HFF-Myc (cell line): ENCODE measurements around the gene CELA2B.
"Not testable (repeated sequence)": the region's sequence is repeated elsewhere in the genome, so short reads cannot be mapped to it uniquely, and the experiment has no call there.

ENCODE experiments used
- DNase-seq: peaks from one replicate; pipeline ENCODE4 v3.0.0-alpha.2; 2011; ENCODE audit warnings: low read depth; ENCODE audit errors: extremely low read depth
- H3K4me3 ChIP-seq: replicated peaks from 2 replicates; pipeline ENCODE4 v1.5.1; 2011; ENCODE audit warnings: low read depth, mild to moderate bottlenecking, control low read depth, low read length
- TF ChIP-seq, protein P1 (sequence below): IDR thresholded peaks from 2 replicates; pipeline ENCODE4 v1.5.1; 2012; ENCODE audit warnings: mild to moderate bottlenecking, low read depth, low read length, control low read depth; ENCODE audit errors: missing control alignments

The CELA2B gene

DNA sequence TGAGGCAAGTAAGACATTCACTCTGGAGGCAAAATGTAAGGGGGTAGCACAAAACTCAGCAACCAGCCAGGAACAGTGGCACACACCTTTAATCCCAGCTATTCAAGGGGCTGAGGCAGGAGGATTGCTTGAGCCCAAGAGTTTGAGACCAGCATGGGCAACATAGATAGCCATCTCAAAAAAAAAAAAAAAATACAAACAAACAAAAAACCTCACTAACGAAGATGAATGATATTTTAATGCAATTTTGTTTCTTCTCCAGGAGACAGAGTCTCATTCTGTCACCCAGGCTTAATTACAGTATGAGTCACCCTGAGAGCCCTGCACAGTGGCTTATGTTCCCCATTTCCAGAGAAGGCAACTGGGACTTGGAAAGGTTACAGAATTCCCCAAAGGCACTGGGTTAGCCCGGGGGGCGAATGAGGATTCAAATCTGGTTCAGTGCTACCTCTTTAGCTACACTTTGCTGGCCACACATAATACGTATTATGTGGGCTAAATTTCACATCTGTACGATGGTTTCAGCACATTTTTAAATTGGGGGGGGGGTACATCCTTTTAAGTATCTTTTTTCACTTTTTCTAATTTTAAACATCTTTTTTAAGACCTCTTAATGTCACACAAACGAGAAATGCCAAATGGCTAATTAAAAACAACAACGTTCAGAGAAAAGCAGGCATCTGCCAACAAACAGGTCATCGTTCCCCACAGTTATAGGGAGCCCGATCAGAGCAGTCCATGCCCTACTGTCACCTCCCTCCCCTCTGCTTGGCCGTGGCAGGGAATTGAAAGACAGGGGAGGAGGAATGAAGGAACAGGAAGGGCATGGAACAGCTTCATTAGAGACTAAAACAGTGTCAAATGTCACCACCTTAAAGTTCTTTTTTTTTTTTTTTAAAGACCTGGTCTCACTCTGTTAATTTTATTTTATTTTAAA lies 15.9 kb upstream of the CELA2B start:
- DNase-seq = peak; percentile 11

DNA sequence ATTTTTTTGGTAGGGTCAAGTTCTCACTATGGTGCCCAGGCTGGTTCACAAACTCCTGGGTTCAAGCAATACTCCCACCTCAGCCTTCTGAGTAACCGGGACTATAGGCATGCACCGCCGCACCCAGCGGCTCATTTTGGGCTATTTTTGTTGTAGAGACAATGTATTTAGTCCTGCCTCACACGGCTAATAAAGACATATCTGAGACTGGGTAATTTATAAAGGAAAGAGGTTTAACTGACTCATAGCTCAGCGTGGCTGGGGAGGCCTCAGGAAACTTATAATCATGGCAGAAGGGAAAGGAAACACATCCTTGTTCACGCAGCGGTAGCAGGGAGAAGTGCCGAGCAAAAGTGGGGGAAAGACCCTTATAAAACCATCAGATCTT lies 15.2 kb upstream of the CELA2B start:
- TF ChIP-seq, protein P1, sequence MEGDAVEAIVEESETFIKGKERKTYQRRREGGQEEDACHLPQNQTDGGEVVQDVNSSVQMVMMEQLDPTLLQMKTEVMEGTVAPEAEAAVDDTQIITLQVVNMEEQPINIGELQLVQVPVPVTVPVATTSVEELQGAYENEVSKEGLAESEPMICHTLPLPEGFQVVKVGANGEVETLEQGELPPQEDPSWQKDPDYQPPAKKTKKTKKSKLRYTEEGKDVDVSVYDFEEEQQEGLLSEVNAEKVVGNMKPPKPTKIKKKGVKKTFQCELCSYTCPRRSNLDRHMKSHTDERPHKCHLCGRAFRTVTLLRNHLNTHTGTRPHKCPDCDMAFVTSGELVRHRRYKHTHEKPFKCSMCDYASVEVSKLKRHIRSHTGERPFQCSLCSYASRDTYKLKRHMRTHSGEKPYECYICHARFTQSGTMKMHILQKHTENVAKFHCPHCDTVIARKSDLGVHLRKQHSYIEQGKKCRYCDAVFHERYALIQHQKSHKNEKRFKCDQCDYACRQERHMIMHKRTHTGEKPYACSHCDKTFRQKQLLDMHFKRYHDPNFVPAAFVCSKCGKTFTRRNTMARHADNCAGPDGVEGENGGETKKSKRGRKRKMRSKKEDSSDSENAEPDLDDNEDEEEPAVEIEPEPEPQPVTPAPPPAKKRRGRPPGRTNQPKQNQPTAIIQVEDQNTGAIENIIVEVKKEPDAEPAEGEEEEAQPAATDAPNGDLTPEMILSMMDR = no peak
- H3K4me3 ChIP-seq = no peak overlapping the region
- no peak for DNase-seq

More for the DNA sequence above, 15.9 kb upstream of the CELA2B start:
- no peak overlapping the region for H3K4me3 ChIP-seq
- TF ChIP-seq, protein P1 = no peak

DNA sequence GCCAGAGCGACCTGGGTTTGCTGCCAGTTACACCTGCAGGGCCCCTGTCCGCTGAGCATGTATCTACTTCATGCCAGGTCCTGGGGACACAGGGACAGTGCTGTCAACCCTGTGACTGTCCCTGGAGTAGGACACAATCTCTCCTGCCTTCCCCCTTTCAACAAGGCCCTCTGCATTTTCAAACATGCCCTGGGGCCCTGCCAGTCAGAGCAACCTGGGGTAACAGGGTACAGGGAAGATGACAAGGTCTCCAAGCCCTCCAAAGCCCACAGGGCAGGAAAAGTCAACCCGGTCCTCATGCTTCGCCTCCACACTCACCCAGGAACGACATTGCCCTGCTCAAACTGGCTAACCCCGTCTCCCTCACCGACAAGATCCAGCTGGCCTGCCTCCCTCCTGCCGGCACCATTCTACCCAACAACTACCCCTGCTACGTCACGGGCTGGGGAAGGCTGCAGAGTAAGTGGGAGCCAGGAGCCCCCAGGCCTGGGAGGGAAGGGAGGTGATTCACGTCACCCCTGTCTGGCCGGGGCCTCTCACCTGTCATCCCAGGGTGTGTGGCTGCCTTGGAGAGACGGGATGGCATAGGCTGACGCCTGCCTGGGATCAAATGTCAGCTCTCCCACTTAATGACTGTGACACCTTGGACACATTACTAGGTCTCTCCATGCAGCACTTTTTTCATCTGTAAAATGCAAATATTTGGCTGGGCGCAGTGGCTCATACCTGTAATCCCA lies 12.7 kb upstream of the CELA2B start:
- not testable (repeated sequence) for DNase-seq, H3K4me3 ChIP-seq

DNA sequence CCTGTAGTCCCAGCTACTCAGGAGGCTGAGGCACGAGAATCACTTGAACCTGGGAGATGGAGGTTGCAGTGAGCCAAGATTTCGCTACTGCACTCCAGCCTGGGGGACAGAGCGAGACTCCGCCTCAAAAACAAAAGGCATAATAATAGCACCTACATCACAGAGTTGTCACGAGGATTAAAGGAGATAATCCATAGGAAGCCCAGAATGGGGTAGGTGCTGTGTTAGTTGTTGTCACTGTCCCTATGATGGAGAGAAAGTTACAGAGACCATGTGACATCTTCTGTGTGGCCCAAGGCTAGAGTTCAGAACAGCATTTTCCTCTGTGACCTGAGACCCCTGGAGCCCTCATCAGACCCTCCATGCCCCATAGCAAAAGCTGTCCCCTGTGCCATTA lies 12.0 kb upstream of the CELA2B start:
- H3K4me3 ChIP-seq, DNase-seq: not testable (repeated sequence)

DNA sequence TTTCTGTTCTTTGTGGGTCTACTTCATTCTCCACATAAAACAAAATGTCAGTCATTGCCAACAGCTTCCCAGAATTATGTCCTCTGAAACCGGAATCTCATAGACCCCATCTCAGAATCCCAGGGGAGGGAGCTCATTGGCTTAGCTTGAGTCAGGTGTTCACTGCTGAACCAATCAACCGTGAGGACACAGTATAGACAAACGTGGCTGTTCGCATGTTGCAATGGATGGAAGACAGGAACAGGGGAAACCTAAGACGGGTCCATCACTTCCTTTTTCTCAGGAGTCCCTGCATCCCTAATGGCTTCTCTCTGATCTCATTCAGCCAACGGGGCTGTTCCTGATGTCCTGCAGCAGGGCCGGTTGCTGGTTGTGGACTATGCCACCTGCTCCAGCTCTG lies 10.2 kb upstream of the CELA2B start:
- TF ChIP-seq, protein P1 = no peak
- DNase-seq = no peak
- H3K4me3 ChIP-seq = no peak overlapping the region

DNA sequence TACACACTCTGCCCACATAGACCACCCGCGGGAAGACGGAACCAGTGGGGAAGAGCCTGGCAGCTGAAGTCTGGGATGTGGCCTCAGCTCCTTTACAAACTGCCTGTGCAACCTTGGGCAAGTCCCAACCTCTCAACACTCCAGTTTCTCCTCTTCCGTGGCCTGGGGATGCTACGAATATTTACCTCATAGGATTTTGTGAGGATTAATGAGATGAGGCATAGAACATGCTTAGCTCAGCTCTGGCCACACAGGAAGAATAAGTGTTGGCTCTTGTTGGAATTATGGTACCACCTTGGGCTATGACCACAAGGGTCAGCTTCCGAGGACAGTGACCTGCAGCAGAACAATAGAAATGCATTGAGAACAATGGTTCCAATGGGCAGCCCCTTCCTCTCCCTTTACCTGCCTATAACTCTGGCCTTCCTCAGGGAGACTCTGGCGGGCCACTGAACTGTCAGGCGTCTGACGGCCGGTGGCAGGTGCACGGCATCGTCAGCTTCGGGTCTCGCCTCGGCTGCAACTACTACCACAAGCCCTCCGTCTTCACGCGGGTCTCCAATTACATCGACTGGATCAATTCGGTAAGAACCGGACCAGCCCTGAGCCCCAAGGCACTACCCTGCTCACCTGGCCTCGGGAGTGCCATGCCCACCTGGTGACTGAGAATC lies 8.8 kb upstream of the CELA2B start:
- H3K4me3 ChIP-seq, DNase-seq: not testable (repeated sequence)

DNA sequence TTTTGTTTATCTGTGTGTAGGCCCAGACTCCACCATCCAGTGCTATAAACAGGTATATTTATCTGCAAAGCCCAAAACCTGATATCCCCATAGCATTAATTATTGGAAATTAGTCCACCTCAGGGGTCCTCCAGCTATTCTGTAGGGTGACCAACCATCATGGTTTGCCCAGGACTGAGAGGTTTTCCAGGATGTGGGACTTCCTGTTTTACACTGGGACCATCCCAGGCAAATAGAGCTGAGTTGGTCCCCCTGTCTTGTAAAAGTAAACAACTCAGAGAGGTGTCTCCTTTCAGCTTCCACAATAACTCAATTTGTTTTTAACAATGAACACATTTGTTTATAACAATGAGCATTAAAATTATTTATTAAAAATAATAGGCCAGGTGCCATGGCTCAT lies 7.8 kb upstream of the CELA2B start:
- TF ChIP-seq, protein P1 = no peak
- H3K4me3 ChIP-seq = no peak overlapping the region
- no peak for DNase-seq

DNA sequence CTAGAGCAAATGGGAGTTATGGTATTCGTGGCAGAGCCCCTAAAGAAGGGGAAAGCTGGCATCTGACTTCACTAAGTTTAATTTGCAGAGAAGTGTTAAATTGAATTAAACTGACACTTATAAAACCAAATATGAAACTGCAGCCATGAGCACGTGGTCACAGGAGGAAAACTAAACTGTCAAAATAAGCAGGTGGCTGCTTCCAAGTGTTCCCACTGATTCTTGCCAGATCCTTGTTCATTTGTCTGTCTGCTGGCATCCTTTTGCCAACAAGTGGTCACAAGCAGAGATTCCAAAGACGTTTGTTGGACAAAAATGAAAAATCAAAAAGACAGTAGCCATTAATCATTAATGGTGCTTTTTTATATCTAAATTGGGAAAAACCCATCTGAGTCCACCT lies 6.5 kb upstream of the CELA2B start:
- no peak for DNase-seq
- H3K4me3 ChIP-seq = no peak overlapping the region
- TF ChIP-seq, protein P1 = no peak

DNA sequence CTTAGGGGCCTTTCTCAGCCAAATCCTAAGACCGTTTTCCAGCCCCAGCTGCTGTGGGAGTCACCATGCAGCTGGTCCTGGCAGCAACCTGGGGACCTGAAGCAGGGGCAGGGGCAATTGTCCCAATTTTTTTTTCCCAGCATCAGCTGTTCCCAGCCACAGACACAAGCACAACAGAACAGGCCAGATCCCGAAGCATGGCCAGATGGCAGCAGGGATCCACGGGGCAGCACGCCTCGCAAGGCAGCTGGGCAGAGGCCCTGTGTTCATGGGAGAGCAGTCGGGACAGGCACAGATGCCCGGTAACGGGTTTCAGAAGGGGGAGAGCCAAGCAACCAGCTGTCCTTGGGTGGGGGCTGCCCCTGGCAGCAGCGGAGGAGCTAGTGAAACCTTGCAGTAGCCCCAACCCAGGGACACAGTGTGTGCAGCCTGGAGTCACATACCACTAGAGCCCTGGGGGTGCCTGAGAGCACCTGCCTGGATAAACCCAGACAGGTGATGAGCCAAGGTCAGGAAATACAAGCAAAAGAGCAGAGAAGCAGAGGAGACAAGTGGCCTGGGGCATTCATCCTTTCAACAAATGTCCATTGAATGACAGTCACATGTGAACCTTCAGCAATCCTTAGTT lies 6.0 kb upstream of the CELA2B start:
- DNase-seq, H3K4me3 ChIP-seq: not testable (repeated sequence)

DNA sequence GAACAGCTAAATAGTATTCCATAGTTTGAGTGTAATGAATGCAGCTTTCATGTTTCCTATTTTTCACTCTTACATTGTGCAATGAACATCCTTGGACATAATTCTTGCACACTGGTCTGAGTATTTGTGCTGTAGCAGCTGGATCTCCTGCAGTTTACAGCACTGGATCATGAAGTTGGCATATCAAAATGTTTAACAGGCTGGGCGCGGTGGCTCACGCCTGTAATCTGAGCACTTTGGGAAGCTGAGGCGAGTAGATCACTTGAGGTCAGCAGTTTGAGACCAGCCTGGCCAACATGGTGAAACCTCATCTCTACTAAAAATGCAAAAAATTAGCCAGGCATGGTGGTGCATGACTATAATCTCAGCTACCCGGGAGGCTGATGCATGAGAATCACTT lies 4.8 kb upstream of the CELA2B start:
- DNase-seq, H3K4me3 ChIP-seq: not testable (repeated sequence)

DNA sequence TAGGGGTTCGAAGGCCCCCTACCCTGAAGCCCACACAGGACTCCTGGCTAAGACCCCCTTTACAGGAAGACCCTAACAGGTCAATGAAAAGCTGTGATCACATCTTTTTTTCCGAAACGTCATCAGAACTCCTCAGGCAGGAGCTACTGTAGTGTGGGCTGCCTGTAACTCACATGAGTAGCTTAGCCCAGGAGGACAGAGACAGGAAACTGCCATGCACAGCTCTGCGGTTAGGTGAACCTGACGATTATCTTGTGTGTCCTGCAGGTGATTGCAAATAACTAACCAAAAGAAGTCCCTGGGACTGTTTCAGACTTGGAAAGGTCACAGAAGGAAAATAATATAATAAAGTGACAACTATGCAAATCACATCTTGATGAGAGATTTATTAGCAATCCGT lies 4.2 kb upstream of the CELA2B start:
- not testable (repeated sequence) for H3K4me3 ChIP-seq, DNase-seq
